Measurements from ENCODE around the gene TCIRG1. TPM values are rescaled to one million over a fixed set of nuclear protein-coding genes. Genes with fewer than 3 reads are reported as not detected.

Gene TCIRG1
- total and polyA plus RNA-seq, 2 experiments from 2014 or later, result 19.4 to 55.8 TPM

- no peak for TF ChIP-seq CTCF (IDR thresholded peaks at IDR 0.05; ENCODE audit: low read depth, low read length)
- no peaks in the 10 kb centered on the region for H3K27me3 ChIP-seq
- DNase-seq (ENCODE audit: low read depth in 1 of 2, low spot score in 1 of 2), result peak in 1 of 2 donors; percentile 37
- no peaks in the 10 kb centered on the region for H3K9me3 ChIP-seq (ENCODE audit: low read depth)
- no peak overlapping the region for H3K4me3 ChIP-seq
- no peaks in the 10 kb centered on the region for H3K4me1 ChIP-seq (ENCODE audit: low read depth)
- no peak overlapping the region for H3K27ac ChIP-seq
- peaks cover 66% of the 10 kb centered on the region for H3K36me3 ChIP-seq
Observed at GRCh38 chr11:68066742-68067141, 27.9 kb downstream of the TCIRG1 start.

- Histone ChIP-seq H3K27ac (no peak overlapping the region), H3K4me3 (no peak overlapping the region), H3K36me3 (peaks cover 64% of the 10 kb centered on the region), H3K27me3 (no peaks in the 10 kb centered on the region), H3K9me3 (ENCODE audit: low read depth) (no peaks in the 10 kb centered on the region), H3K4me1 (ENCODE audit: low read depth) (no peaks in the 10 kb centered on the region)
- DNase-seq (ENCODE audit: low read depth in 1 of 2, low spot score in 1 of 2), result no peak
- no peak for TF ChIP-seq CTCF (IDR thresholded peaks at IDR 0.05; ENCODE audit: low read depth, low read length)
Observed at GRCh38 chr11:68067991-68068390, 29.2 kb downstream of the TCIRG1 start.

GRCh38 chr11:68071281-68072048 is 32.6 kb downstream of the TCIRG1 start:
- H3K27me3 ChIP-seq, result no peaks in the 10 kb centered on the region
- peaks cover 60% of the 10 kb centered on the region for H3K36me3 ChIP-seq
- H3K9me3 ChIP-seq (ENCODE audit: low read depth), result no peaks in the 10 kb centered on the region
- H3K4me3 ChIP-seq, result no peak overlapping the region
- no peak overlapping the region for H3K27ac ChIP-seq
- no peaks in the 10 kb centered on the region for H3K4me1 ChIP-seq (ENCODE audit: low read depth)
- DNase-seq (ENCODE audit: low read depth in 1 of 2, low spot score in 1 of 2), result no peak
- TF ChIP-seq CTCF (IDR thresholded peaks at IDR 0.05; ENCODE audit: low read depth, low read length), result no peak

- no peak overlapping the region for H3K4me3 ChIP-seq
- no peaks in the 10 kb centered on the region for H3K9me3 ChIP-seq (ENCODE audit: low read depth)
- TF ChIP-seq CTCF (IDR thresholded peaks at IDR 0.05; ENCODE audit: low read depth, low read length), result no peak
- H3K27ac ChIP-seq, result no peak overlapping the region
- peaks cover 43% of the 10 kb centered on the region for H3K36me3 ChIP-seq
- no peaks in the 10 kb centered on the region for H3K4me1 ChIP-seq (ENCODE audit: low read depth)
- no peak for DNase-seq (ENCODE audit: low read depth in 1 of 2, low spot score in 1 of 2)
- no peaks in the 10 kb centered on the region for H3K27me3 ChIP-seq
Observed at GRCh38 chr11:68074584-68075352, 35.9 kb downstream of the TCIRG1 start.

- DNase-seq (ENCODE audit: low read depth in 1 of 2, low spot score in 1 of 2), result peak in 1 of 2 donors; percentile 42
- H3K27me3 ChIP-seq, result no peaks in the 10 kb centered on the region
- H3K4me1 ChIP-seq (ENCODE audit: low read depth), result no peaks in the 10 kb centered on the region
- peak; percentile 20 for TF ChIP-seq CTCF (IDR thresholded peaks at IDR 0.05; ENCODE audit: low read depth, low read length)
- H3K27ac ChIP-seq, result no peak overlapping the region
- no peak overlapping the region for H3K4me3 ChIP-seq
- H3K9me3 ChIP-seq (ENCODE audit: low read depth), result no peaks in the 10 kb centered on the region
- peaks cover 29% of the 10 kb centered on the region for H3K36me3 ChIP-seq
Observed at GRCh38 chr11:68076371-68077042, 37.7 kb downstream of the TCIRG1 start.
